Colonic mucosa (tissue), 4 donors: Measurements from ENCODE around the gene THG1L. TPM values are rescaled to one million over a fixed set of nuclear protein-coding genes. Genes with fewer than 3 reads are reported as not detected.

Experiments
- DNase-seq: peaks from one replicate; pipeline ENCODE4 v3.0.0-alpha.2; 2020
- H3K27ac ChIP-seq: fragments of 200-600 bp; one replicate; pipeline ENCODE4 v1.8.0; 2021
- H3K27me3 ChIP-seq: fragments of 200-600 bp; one replicate; pipeline ENCODE4 v1.8.0; 2021
- H3K36me3 ChIP-seq: fragments of 200-600 bp; one replicate; pipeline ENCODE4 v1.8.0; 2021
- H3K4me1 ChIP-seq: fragments of 200-600 bp; one replicate; pipeline ENCODE4 v1.8.0; 2021; ENCODE audit warnings: mild to moderate bottlenecking
- H3K4me3 ChIP-seq: fragments of 200-600 bp; one replicate; pipeline ENCODE4 v1.8.0; 2021
- H3K9ac ChIP-seq, 2 donors: one replicate each; pipeline ENCODE4 v1.7.0; 2013; ENCODE audit warnings: control low read depth in 2 of 2, low read depth in 2 of 2, low read length in 2 of 2
- H3K9me3 ChIP-seq: fragments of 200-600 bp; one replicate; pipeline ENCODE4 v1.8.0; 2021
- intact Hi-C: fragments of 100-400 bp; cut with DNase I; formaldehyde crosslinking; loops from one replicate; pipeline ENCODE4 v1.14.1; 2022
- total RNA-seq, 2 donors: library from RNA; stranded (reverse); fragmentation: NEBNext Ultra II Directional in 1 of 2; extraction: Animal tissue kit (Norgen Biotek cat#: 25700) in 1 of 2; gene quantifications; one replicate each; pipeline ENCODE4 v1.2.1, GENCODE V29; 2021
- TF ChIP-seq, protein P1 (sequence below): fragments of 200-600 bp; IDR thresholded peaks from one replicate; pipeline ENCODE4 v1.8.0; 2022; ENCODE audit warnings: antibody characterized with exemption, mild to moderate bottlenecking
- donor health status: healthy.
- donor health status: DM: no; HTN: no; CAD: no.
- donor health status: DM: no; HTN: no; CAD: no.

The THG1L gene
- total RNA-seq, 2 donors from 2014 or later, result 15.9 to 23.2 TPM

DNA sequence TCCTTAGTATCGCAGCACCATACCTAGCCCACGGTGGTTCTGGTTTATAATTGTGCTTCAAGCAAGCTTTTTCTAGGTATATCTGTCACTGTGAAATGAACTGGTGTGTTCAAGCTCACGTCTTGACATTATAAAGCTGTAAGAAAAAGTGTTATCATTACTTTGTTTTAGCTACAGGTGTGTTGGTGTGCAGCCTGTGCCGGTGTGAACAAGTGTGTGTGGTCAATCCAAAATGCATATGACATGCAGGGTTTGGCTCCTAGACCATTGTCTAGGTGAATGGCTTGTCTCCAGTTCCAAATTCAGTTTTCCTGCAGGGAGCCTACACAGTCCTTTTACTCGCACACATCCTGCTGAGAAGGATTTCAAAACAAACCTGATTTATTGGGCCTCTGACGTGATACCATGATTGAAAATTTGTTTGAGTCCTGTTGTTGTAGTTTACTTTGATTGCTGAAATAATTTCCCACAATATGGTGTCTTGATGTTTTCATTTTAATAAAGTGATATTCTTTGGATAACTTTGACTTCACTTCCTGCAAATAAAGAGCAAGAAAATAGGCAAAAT lies 16.0 kb downstream of the THG1L start:
- H3K4me1 ChIP-seq, result peaks cover 5% of the 10 kb centered on the region
- H3K9me3 ChIP-seq, result no peaks in the 10 kb centered on the region
- H3K27me3 ChIP-seq, result no peaks in the 10 kb centered on the region
- DNase-seq, result no peak
- intact Hi-C loops, result loop anchor here (10.0 kb wide), 2 partner anchors 382 to 422 kb away; no protein-coding TSS in a partner anchor
- no peaks in the 10 kb centered on the region for H3K36me3 ChIP-seq
- H3K9ac ChIP-seq, result no peak overlapping the region
- H3K4me3 ChIP-seq, result no peak overlapping the region
- no peak overlapping the region for H3K27ac ChIP-seq
- TF ChIP-seq, protein P1, sequence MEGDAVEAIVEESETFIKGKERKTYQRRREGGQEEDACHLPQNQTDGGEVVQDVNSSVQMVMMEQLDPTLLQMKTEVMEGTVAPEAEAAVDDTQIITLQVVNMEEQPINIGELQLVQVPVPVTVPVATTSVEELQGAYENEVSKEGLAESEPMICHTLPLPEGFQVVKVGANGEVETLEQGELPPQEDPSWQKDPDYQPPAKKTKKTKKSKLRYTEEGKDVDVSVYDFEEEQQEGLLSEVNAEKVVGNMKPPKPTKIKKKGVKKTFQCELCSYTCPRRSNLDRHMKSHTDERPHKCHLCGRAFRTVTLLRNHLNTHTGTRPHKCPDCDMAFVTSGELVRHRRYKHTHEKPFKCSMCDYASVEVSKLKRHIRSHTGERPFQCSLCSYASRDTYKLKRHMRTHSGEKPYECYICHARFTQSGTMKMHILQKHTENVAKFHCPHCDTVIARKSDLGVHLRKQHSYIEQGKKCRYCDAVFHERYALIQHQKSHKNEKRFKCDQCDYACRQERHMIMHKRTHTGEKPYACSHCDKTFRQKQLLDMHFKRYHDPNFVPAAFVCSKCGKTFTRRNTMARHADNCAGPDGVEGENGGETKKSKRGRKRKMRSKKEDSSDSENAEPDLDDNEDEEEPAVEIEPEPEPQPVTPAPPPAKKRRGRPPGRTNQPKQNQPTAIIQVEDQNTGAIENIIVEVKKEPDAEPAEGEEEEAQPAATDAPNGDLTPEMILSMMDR, result no peak

- TF ChIP-seq, protein P1, result no peak
- H3K27me3 ChIP-seq, result no peaks in the 10 kb centered on the region
- DNase-seq, result no peak
- intact Hi-C loops, result loop anchor here (10.0 kb wide), 2 partner anchors 383 to 423 kb away; no protein-coding TSS in a partner anchor
- H3K36me3 ChIP-seq, result no peaks in the 10 kb centered on the region
- H3K4me3 ChIP-seq, result no peak overlapping the region
- H3K27ac ChIP-seq, result no peak overlapping the region
- no peak overlapping the region for H3K9ac ChIP-seq
- no peaks in the 10 kb centered on the region for H3K9me3 ChIP-seq
- H3K4me1 ChIP-seq, result peaks cover 5% of the 10 kb centered on the region
These were observed 16.8 kb downstream of the THG1L start for GRCh38 chr5:157747766-157748700.

- no peak for DNase-seq
- H3K36me3 ChIP-seq, result no peaks in the 10 kb centered on the region
- H3K9ac ChIP-seq, result no peak overlapping the region
- TF ChIP-seq, protein P1, result no peak
- H3K9me3 ChIP-seq, result no peaks in the 10 kb centered on the region
- H3K27ac ChIP-seq, result no peak overlapping the region
- H3K4me1 ChIP-seq, result peaks cover 5% of the 10 kb centered on the region
- intact Hi-C loops, result loop anchor here (10.0 kb wide), 2 partner anchors 384 to 424 kb away; no protein-coding TSS in a partner anchor
- H3K27me3 ChIP-seq, result no peaks in the 10 kb centered on the region
- no peak overlapping the region for H3K4me3 ChIP-seq
These were observed 17.7 kb downstream of the THG1L start for GRCh38 chr5:157748760-157749461.

- Histone ChIP-seq H3K9ac (no peak overlapping the region), H3K27me3 (no peaks in the 10 kb centered on the region), H3K4me3 (no peak overlapping the region), H3K36me3 (no peaks in the 10 kb centered on the region), H3K9me3 (no peaks in the 10 kb centered on the region), H3K27ac (no peak overlapping the region), H3K4me1 (peaks cover 4% of the 10 kb centered on the region)
- intact Hi-C loops, result loop anchor here (10.0 kb wide), 2 partner anchors 385 to 425 kb away; no protein-coding TSS in a partner anchor
- no peak for DNase-seq
- TF ChIP-seq, protein P1, result no peak
These were observed 18.2 kb downstream of the THG1L start for GRCh38 chr5:157749462-157749799.

- Histone ChIP-seq H3K27me3 (no peaks in the 10 kb centered on the region), H3K4me1 (no peaks in the 10 kb centered on the region), H3K4me3 (no peak overlapping the region), H3K27ac (no peak overlapping the region), H3K36me3 (no peaks in the 10 kb centered on the region), H3K9ac (no peak overlapping the region), H3K9me3 (no peaks in the 10 kb centered on the region)
- TF ChIP-seq, protein P1, result no peak
- DNase-seq, result no peak
- intact Hi-C loops, result no loop called here
These were observed 19.1 kb downstream of the THG1L start for GRCh38 chr5:157750320-157750719.
